Measurements from ENCODE around the gene LYPD6.

Gene LYPD6

GRCh38 chr2:149380205-149380604 lies 49.8 kb downstream of the LYPD6 start:
- no peak for TF ChIP-seq CEBPB (IDR thresholded peaks at IDR 0.05)
- TF ChIP-seq TAF1 (IDR thresholded peaks at IDR 0.05; ENCODE audit: low read depth): no peak
- no peak for TF ChIP-seq NFIC (IDR thresholded peaks at IDR 0.05)
- no peak for TF ChIP-seq RAD21 (IDR thresholded peaks at IDR 0.05; ENCODE audit: low read depth)
- no peak for TF ChIP-seq TCF12 (IDR thresholded peaks at IDR 0.05; ENCODE audit: low read depth)
- TF ChIP-seq CREB1 (IDR thresholded peaks at IDR 0.05; ENCODE audit: low read depth): no peak
- no peak for TF ChIP-seq EGR1 (IDR thresholded peaks at IDR 0.05)
- no peak for TF ChIP-seq EP300 (IDR thresholded peaks at IDR 0.05; ENCODE audit: borderline replicate concordance)
- no peak for TF ChIP-seq ZBTB7A (IDR thresholded peaks at IDR 0.05; ENCODE audit: low read depth)
- TF ChIP-seq, protein P1, sequence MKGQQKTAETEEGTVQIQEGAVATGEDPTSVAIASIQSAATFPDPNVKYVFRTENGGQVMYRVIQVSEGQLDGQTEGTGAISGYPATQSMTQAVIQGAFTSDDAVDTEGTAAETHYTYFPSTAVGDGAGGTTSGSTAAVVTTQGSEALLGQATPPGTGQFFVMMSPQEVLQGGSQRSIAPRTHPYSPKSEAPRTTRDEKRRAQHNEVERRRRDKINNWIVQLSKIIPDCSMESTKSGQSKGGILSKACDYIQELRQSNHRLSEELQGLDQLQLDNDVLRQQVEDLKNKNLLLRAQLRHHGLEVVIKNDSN (IDR thresholded peaks at IDR 0.05): no peak
- TF ChIP-seq FOXM1 (IDR thresholded peaks at IDR 0.05; ENCODE audit: borderline replicate concordance, low read depth): no peak
- no peak for TF ChIP-seq REST (IDR thresholded peaks at IDR 0.05; ENCODE audit: low read depth)
- TF ChIP-seq YY1 (IDR thresholded peaks at IDR 0.05; ENCODE audit: low read depth): no peak
- TF ChIP-seq TEAD4 (IDR thresholded peaks at IDR 0.05): no peak
- TF ChIP-seq, protein P2, sequence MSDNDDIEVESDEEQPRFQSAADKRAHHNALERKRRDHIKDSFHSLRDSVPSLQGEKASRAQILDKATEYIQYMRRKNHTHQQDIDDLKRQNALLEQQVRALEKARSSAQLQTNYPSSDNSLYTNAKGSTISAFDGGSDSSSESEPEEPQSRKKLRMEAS (IDR thresholded peaks at IDR 0.05): no peak

DNA sequence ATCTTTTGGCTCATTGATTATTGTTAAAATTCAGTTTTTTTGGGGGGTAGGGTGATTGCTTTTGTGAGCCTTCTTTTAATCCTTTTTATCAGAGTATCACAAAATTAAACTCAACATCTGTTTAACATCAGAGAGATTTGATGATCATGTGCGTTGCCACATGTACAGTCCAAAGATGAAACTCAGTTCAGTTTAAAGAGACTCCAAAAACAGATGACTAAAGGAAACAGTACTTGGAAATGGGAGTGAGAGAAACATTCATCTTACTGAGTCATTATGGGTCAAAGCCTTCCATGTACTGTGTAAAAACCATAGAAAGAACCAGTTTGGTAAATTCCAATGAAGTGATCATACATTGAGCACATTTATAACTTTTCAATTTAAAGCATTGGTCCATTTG lies 53.0 kb downstream of the LYPD6 start:
- no peak for TF ChIP-seq CEBPB (IDR thresholded peaks at IDR 0.05)
- TF ChIP-seq NFIC (IDR thresholded peaks at IDR 0.05): no peak
- TF ChIP-seq EGR1 (IDR thresholded peaks at IDR 0.05): no peak
- TF ChIP-seq, protein P2 (IDR thresholded peaks at IDR 0.05): no peak
- TF ChIP-seq TCF12 (IDR thresholded peaks at IDR 0.05; ENCODE audit: low read depth): no peak
- no peak for TF ChIP-seq TAF1 (IDR thresholded peaks at IDR 0.05; ENCODE audit: low read depth)
- TF ChIP-seq RAD21 (IDR thresholded peaks at IDR 0.05; ENCODE audit: low read depth): no peak
- TF ChIP-seq EP300 (IDR thresholded peaks at IDR 0.05; ENCODE audit: borderline replicate concordance): no peak
- no peak for TF ChIP-seq ZBTB7A (IDR thresholded peaks at IDR 0.05; ENCODE audit: low read depth)
- no peak for TF ChIP-seq YY1 (IDR thresholded peaks at IDR 0.05; ENCODE audit: low read depth)
- TF ChIP-seq REST (IDR thresholded peaks at IDR 0.05; ENCODE audit: low read depth): no peak
- TF ChIP-seq, protein P1 (IDR thresholded peaks at IDR 0.05): no peak
- TF ChIP-seq TEAD4 (IDR thresholded peaks at IDR 0.05): no peak
- no peak for TF ChIP-seq FOXM1 (IDR thresholded peaks at IDR 0.05; ENCODE audit: borderline replicate concordance, low read depth)
- TF ChIP-seq CREB1 (IDR thresholded peaks at IDR 0.05; ENCODE audit: low read depth): no peak

GRCh38 chr2:149385350-149385749 lies 55.0 kb downstream of the LYPD6 start:
- TF ChIP-seq EGR1 (IDR thresholded peaks at IDR 0.05): no peak
- TF ChIP-seq RAD21 (IDR thresholded peaks at IDR 0.05; ENCODE audit: low read depth): no peak
- no peak for TF ChIP-seq YY1 (IDR thresholded peaks at IDR 0.05; ENCODE audit: low read depth)
- TF ChIP-seq CREB1 (IDR thresholded peaks at IDR 0.05; ENCODE audit: low read depth): no peak
- TF ChIP-seq, protein P2 (IDR thresholded peaks at IDR 0.05): no peak
- TF ChIP-seq ZBTB7A (IDR thresholded peaks at IDR 0.05; ENCODE audit: low read depth): no peak
- no peak for TF ChIP-seq NFIC (IDR thresholded peaks at IDR 0.05)
- TF ChIP-seq CEBPB (IDR thresholded peaks at IDR 0.05): no peak
- no peak for TF ChIP-seq TAF1 (IDR thresholded peaks at IDR 0.05; ENCODE audit: low read depth)
- no peak for TF ChIP-seq REST (IDR thresholded peaks at IDR 0.05; ENCODE audit: low read depth)

GRCh38 chr2:149387411-149387810 lies 57.0 kb downstream of the LYPD6 start:
- TF ChIP-seq TAF1 (IDR thresholded peaks at IDR 0.05; ENCODE audit: low read depth) (no peak), CEBPB (IDR thresholded peaks at IDR 0.05) (no peak), CREB1 (IDR thresholded peaks at IDR 0.05; ENCODE audit: low read depth) (no peak), REST (IDR thresholded peaks at IDR 0.05; ENCODE audit: low read depth) (no peak), ZBTB7A (IDR thresholded peaks at IDR 0.05; ENCODE audit: low read depth) (no peak), TCF12 (IDR thresholded peaks at IDR 0.05; ENCODE audit: low read depth) (no peak), TEAD4 (IDR thresholded peaks at IDR 0.05) (no peak), YY1 (IDR thresholded peaks at IDR 0.05; ENCODE audit: low read depth) (no peak), FOXM1 (IDR thresholded peaks at IDR 0.05; ENCODE audit: borderline replicate concordance, low read depth) (no peak), EP300 (IDR thresholded peaks at IDR 0.05; ENCODE audit: borderline replicate concordance) (no peak), RAD21 (IDR thresholded peaks at IDR 0.05; ENCODE audit: low read depth) (no peak)
- TF ChIP-seq, protein P1 (IDR thresholded peaks at IDR 0.05): no peak
- TF ChIP-seq, protein P2 (IDR thresholded peaks at IDR 0.05): no peak

All from Ishikawa (cell line).